ENCODE results near the gene ENG.
A peak's percentile ranks its signal among the peaks of the same experiment; 100 is the strongest.
"Not testable (repeated sequence)": the region's sequence is repeated elsewhere in the genome, so short reads cannot be mapped to it uniquely, and the experiment has no call there.

ENG gene

GRCh38 chr9:127854184-127854806 lies at the start of gene ENG:
TSS of gene ENG (minus strand) at chr9:127854658. CDS start at chr9:127854355, 303 bp downstream.
- peak; percentile 53 for DNase-seq (ENCODE audit: low read depth, low spot score)

GRCh38 chr9:127903557-127904475 lies 49.4 kb upstream of the ENG start:
- DNase-seq (ENCODE audit: low read depth, low spot score), result no peak

- peak; percentile 92 for DNase-seq (ENCODE audit: low read depth, low spot score)
Observed at GRCh38 chr9:127899128-127899943, 44.9 kb upstream of the ENG start, which contains the start of gene ST6GALNAC6. TSS of gene ST6GALNAC6 (minus strand) at chr9:127899603. CDS start at chr9:127897981, 1,622 bp downstream.

GRCh38 chr9:127898433-127899127 lies 44.1 kb upstream of the ENG start:
- DNase-seq (ENCODE audit: low read depth, low spot score), result peak; percentile 75

- peak; percentile 74 for DNase-seq (ENCODE audit: low read depth, low spot score)
Observed at GRCh38 chr9:127897193-127897692, 42.8 kb upstream of the ENG start.

GRCh38 chr9:127896395-127897192 lies 42.1 kb upstream of the ENG start:
- no peak for DNase-seq (ENCODE audit: low read depth, low spot score)

- DNase-seq (ENCODE audit: low read depth, low spot score), result no peak
Observed at GRCh38 chr9:127895811-127896210, 41.4 kb upstream of the ENG start.

- no peak for DNase-seq (ENCODE audit: low read depth, low spot score)
Observed at GRCh38 chr9:127893392-127893791, 38.9 kb upstream of the ENG start.

- no peak for DNase-seq (ENCODE audit: low read depth, low spot score)
Observed at GRCh38 chr9:127892831-127893230, 38.4 kb upstream of the ENG start.

GRCh38 chr9:127890053-127890452 lies 35.6 kb upstream of the ENG start:
- DNase-seq (ENCODE audit: low read depth, low spot score), result no peak

- no peak for DNase-seq (ENCODE audit: low read depth, low spot score)
Observed at GRCh38 chr9:127887792-127888191, 33.3 kb upstream of the ENG start.

- DNase-seq (ENCODE audit: low read depth, low spot score), result no peak
Observed at GRCh38 chr9:127886401-127886972, 32.0 kb upstream of the ENG start.

GRCh38 chr9:127885508-127886281 lies 31.2 kb upstream of the ENG start:
- no peak for DNase-seq (ENCODE audit: low read depth, low spot score)

GRCh38 chr9:127884976-127885490 lies 30.6 kb upstream of the ENG start:
- no peak for DNase-seq (ENCODE audit: low read depth, low spot score)

- DNase-seq (ENCODE audit: low read depth, low spot score), result peak; percentile 67
Observed at GRCh38 chr9:127884427-127884911, 30.0 kb upstream of the ENG start.

- DNase-seq (ENCODE audit: low read depth, low spot score), result no peak
Observed at GRCh38 chr9:127883959-127884358, 29.5 kb upstream of the ENG start.

- not testable (repeated sequence) for DNase-seq (ENCODE audit: low read depth, low spot score)
Observed at GRCh38 chr9:127881715-127882114, 27.3 kb upstream of the ENG start.

GRCh38 chr9:127880143-127880542 lies 25.7 kb upstream of the ENG start:
- DNase-seq (ENCODE audit: low read depth, low spot score), result no peak
